ENCODE results near the gene APOL4. TPM values are rescaled to one million over a fixed set of nuclear protein-coding genes. Genes with fewer than 3 reads are reported as not detected.
"Not testable (repeated sequence)": the region's sequence is repeated elsewhere in the genome, so short reads cannot be mapped to it uniquely, and the experiment has no call there.

APOL4 gene
- total RNA-seq, 2 donors from 2014 or later = 0.52 to 18.1 TPM

- TF ChIP-seq POLR2A (IDR thresholded peaks at IDR 0.05) (no peak), CTCF (IDR thresholded peaks at IDR 0.05) (no peak)
- 78 to 83% methylated on average over 7 of the region's 7 CpGs for WGBS, 2 donors
- intact Hi-C loops (cut with DNase I) = no loop called here
- ATAC-seq (no peak), DNase-seq (no peak)
- peaks cover 0 to 22% of the 10 kb centered on the region in 2 donors for H3K36me3 ChIP-seq (replicated peaks in 1 of 2; ENCODE audit: insufficient read depth in 1 of 2, low read depth in 2 of 2)
- no peak overlapping the region for H3K4me3 ChIP-seq
- H3K9me3 ChIP-seq = no peaks in the 10 kb centered on the region
- no peaks in the 10 kb centered on the region for H3K27me3 ChIP-seq
- H3K4me1 ChIP-seq = no peaks in the 10 kb centered on the region
- no peak overlapping the region for H3K27ac ChIP-seq
Observed at GRCh38 chr22:36228944-36229343, 27.3 kb upstream of the APOL4 start.

- H3K4me3 ChIP-seq; ATAC-seq; H3K9me3 ChIP-seq; DNase-seq; H3K27me3 ChIP-seq; intact Hi-C loops (cut with DNase I); H3K4me1 ChIP-seq; H3K27ac ChIP-seq: not testable (repeated sequence)
- H3K36me3 ChIP-seq (replicated peaks in 1 of 2; ENCODE audit: insufficient read depth in 1 of 2, low read depth in 2 of 2) = peaks cover 0 to 22% of the 10 kb centered on the region in 2 donors
- 88 to 100% methylated on average over 1 of the region's 1 CpG for WGBS, 2 donors
Observed at GRCh38 chr22:36228369-36228768, 26.8 kb upstream of the APOL4 start.

GRCh38 chr22:36227806-36228205 is 26.2 kb upstream of the APOL4 start:
- Histone ChIP-seq H3K4me1 (no peaks in the 10 kb centered on the region), H3K4me3 (no peak overlapping the region), H3K9me3 (no peaks in the 10 kb centered on the region), H3K27me3 (no peaks in the 10 kb centered on the region), H3K36me3 (replicated peaks in 1 of 2; ENCODE audit: insufficient read depth in 1 of 2, low read depth in 2 of 2) (peaks cover 0 to 17% of the 10 kb centered on the region in 2 donors), H3K27ac (no peak overlapping the region)
- DNase-seq (no peak), ATAC-seq (no peak)
- TF ChIP-seq CTCF (IDR thresholded peaks at IDR 0.05) (no peak), POLR2A (IDR thresholded peaks at IDR 0.05) (no peak)
- intact Hi-C loops (cut with DNase I) = no loop called here
- WGBS, 2 donors = 91 to 97% methylated on average over 7 to 8 of the region's 8 CpGs

GRCh38 chr22:36227396-36227795 is 25.8 kb upstream of the APOL4 start:
- Histone ChIP-seq H3K36me3 (replicated peaks in 1 of 2; ENCODE audit: insufficient read depth in 1 of 2, low read depth in 2 of 2) (peaks cover 0 to 17% of the 10 kb centered on the region in 2 donors), H3K4me1 (no peaks in the 10 kb centered on the region), H3K4me3 (no peak overlapping the region), H3K27me3 (no peaks in the 10 kb centered on the region), H3K27ac (no peak overlapping the region), H3K9me3 (no peaks in the 10 kb centered on the region)
- WGBS, 2 donors = 94 to 100% methylated on average over 3 to 9 of the region's 9 CpGs
- TF ChIP-seq POLR2A (IDR thresholded peaks at IDR 0.05) (no peak), CTCF (IDR thresholded peaks at IDR 0.05) (no peak)
- ATAC-seq = no peak
- no peak for DNase-seq
- intact Hi-C loops (cut with DNase I) = no loop called here

- H3K36me3 ChIP-seq (replicated peaks in 1 of 2; ENCODE audit: insufficient read depth in 1 of 2, low read depth in 2 of 2) = peaks cover 0 to 10% of the 10 kb centered on the region in 2 donors
- TF ChIP-seq POLR2A (IDR thresholded peaks at IDR 0.05) = no peak
- TF ChIP-seq CTCF (IDR thresholded peaks at IDR 0.05) = no peak
- no peak overlapping the region for H3K27ac ChIP-seq
- no peaks in the 10 kb centered on the region for H3K27me3 ChIP-seq
- H3K9me3 ChIP-seq = no peaks in the 10 kb centered on the region
- 61 to 79% methylated on average over 4 to 5 of the region's 5 CpGs for WGBS, 2 donors
- intact Hi-C loops (cut with DNase I) = no loop called here
- DNase-seq = no peak
- H3K4me1 ChIP-seq = no peaks in the 10 kb centered on the region
- H3K4me3 ChIP-seq = no peak overlapping the region
- no peak for ATAC-seq
Observed at GRCh38 chr22:36226189-36226588, 24.6 kb upstream of the APOL4 start.
